BE2C (cell line): ENCODE data around the gene ANKRD44.
A peak's percentile ranks its signal among the peaks of the same experiment; 100 is the strongest.
"Not testable (repeated sequence)": the region's sequence is repeated elsewhere in the genome, so short reads cannot be mapped to it uniquely, and the experiment has no call there.

Source experiments
- DNase-seq: peaks from one replicate; pipeline ENCODE4 v3.0.0-alpha.2; 2020
- H3K27me3 ChIP-seq: fragments of 250-450 bp; sonication (Bioruptor Pico); 2 replicates; pipeline ENCODE4 v1.5.1; 2020; ENCODE audit warnings: mild to moderate bottlenecking
- H3K36me3 ChIP-seq: fragments of 250-450 bp; sonication (Bioruptor Pico); 2 replicates; pipeline ENCODE4 v1.5.1; 2020; ENCODE audit warnings: mild to moderate bottlenecking
- H3K4me1 ChIP-seq: fragments of 250-450 bp; sonication (Bioruptor Pico); 2 replicates; pipeline ENCODE4 v1.5.1; 2020
- H3K4me3 ChIP-seq: 2 replicates; pipeline ENCODE4 v1.5.1; 2011; ENCODE audit warnings: low read depth, low read length
- H3K9me3 ChIP-seq: fragments of 250-450 bp; sonication (Bioruptor Pico); 2 replicates; pipeline ENCODE4 v1.5.1; 2020
- CTCF ChIP-seq: IDR thresholded peaks from 2 replicates; pipeline ENCODE4 v1.5.1; 2012; ENCODE audit warnings: mild to moderate bottlenecking, low read depth, low read length

The ANKRD44 gene

GRCh38 chr2:197011801-197012641 is 298.6 kb downstream of the ANKRD44 start:
- peak; percentile 43 for DNase-seq
- no peaks in the 10 kb centered on the region for H3K36me3 ChIP-seq
- peak; percentile 99 for TF ChIP-seq CTCF

GRCh38 chr2:197011021-197011417 is 299.6 kb downstream of the ANKRD44 start:
- Histone ChIP-seq H3K4me3 (no peak overlapping the region), H3K9me3 (no peaks in the 10 kb centered on the region)

More at GRCh38 chr2:197011801-197012641, 298.6 kb downstream of the ANKRD44 start:
- Histone ChIP-seq H3K4me3 (no peak overlapping the region), H3K9me3 (no peaks in the 10 kb centered on the region), H3K27me3 (no peaks in the 10 kb centered on the region), H3K4me1 (no peaks in the 10 kb centered on the region)

GRCh38 chr2:197010200-197011020 is 300.2 kb downstream of the ANKRD44 start:
- H3K4me3 ChIP-seq, result no peak overlapping the region
- DNase-seq, result no peak
- TF ChIP-seq CTCF, result no peak
- H3K9me3 ChIP-seq, result no peaks in the 10 kb centered on the region
- no peaks in the 10 kb centered on the region for H3K4me1 ChIP-seq
- no peaks in the 10 kb centered on the region for H3K27me3 ChIP-seq
- H3K36me3 ChIP-seq, result no peaks in the 10 kb centered on the region

More at GRCh38 chr2:197011021-197011417, 299.6 kb downstream of the ANKRD44 start:
- DNase-seq, result no peak
- Histone ChIP-seq H3K27me3 (no peaks in the 10 kb centered on the region), H3K36me3 (no peaks in the 10 kb centered on the region), H3K4me1 (no peaks in the 10 kb centered on the region)
- TF ChIP-seq CTCF, result no peak

- not testable (repeated sequence) for DNase-seq, H3K4me3 ChIP-seq, H3K36me3 ChIP-seq, H3K27me3 ChIP-seq, H3K9me3 ChIP-seq, H3K4me1 ChIP-seq
Observed at GRCh38 chr2:197008741-197009341, 301.7 kb downstream of the ANKRD44 start.

- no peak overlapping the region for H3K4me3 ChIP-seq
- H3K36me3 ChIP-seq, result no peaks in the 10 kb centered on the region
- no peak for DNase-seq
- no peak for TF ChIP-seq CTCF
- H3K4me1 ChIP-seq, result no peaks in the 10 kb centered on the region
- no peaks in the 10 kb centered on the region for H3K27me3 ChIP-seq
- no peaks in the 10 kb centered on the region for H3K9me3 ChIP-seq
Observed at GRCh38 chr2:197007716-197008628, 302.6 kb downstream of the ANKRD44 start.

GRCh38 chr2:197001921-197002320 is 308.7 kb downstream of the ANKRD44 start:
- no peak for TF ChIP-seq CTCF
- no peaks in the 10 kb centered on the region for H3K36me3 ChIP-seq
- no peak for DNase-seq
- H3K4me3 ChIP-seq, result no peak overlapping the region
- H3K27me3 ChIP-seq, result no peaks in the 10 kb centered on the region
- H3K9me3 ChIP-seq, result no peaks in the 10 kb centered on the region
- no peaks in the 10 kb centered on the region for H3K4me1 ChIP-seq
